HG03135 (cell line): ENCODE data around the gene GSDMA.

Experiments
- ATAC-seq: cut with Tn5 transposase; IDR thresholded peaks from one replicate; pipeline ENCODE4 v1.9.1; 2021; ENCODE audit warnings: mild to moderate bottlenecking, moderate library complexity; ENCODE audit not compliant: unreplicated experiment

The GSDMA gene

GRCh38 chr17:39960524-39961041 lies 2.2 kb upstream of the GSDMA start:
- no peak for ATAC-seq

- ATAC-seq = no peak
Observed at GRCh38 chr17:39963829-39964228, 1.0 kb downstream of the GSDMA start.

GRCh38 chr17:39965017-39965699 lies 2.4 kb downstream of the GSDMA start:
- ATAC-seq = no peak

DNA sequence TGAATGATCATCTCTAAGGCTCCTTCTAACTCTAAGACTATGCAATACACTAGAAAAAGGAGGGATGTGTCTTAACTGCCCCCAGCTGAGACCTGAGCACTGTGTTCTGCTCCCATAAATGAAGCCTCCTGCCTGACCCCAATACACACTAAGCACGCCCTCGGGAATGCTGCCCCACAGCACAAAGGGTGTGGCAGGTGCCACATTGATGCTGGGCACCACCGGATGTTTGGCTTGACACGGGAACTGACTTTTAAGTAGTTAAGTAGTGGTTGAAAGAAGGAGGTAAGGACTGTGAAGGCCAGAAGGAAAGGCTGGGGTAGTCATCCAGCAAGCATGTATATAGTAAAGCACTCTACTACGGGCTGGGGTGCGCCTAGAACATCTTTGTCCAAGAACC lies 4.0 kb downstream of the GSDMA start:
- ATAC-seq = no peak

GRCh38 chr17:39968761-39969160 lies 6.0 kb downstream of the GSDMA start:
- no peak for ATAC-seq

DNA sequence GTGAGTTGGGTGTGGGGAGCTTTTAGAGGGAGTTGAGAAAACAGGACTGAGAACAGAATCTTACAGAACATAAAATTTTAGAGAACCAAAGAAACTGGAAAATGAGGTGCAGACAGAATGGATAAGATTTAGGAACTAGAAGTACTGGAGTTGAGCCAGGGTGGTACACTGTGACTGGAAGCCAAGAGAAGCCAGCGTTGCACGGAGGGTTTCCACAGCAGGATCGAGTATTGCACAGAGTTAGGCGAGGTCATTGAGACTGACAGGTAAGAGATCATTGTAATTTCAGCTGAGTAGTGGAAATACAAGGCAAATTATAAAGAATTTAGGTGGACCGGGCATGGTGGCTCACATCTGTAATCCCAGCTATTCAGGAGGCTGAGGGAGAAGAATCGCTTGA lies 6.6 kb downstream of the GSDMA start:
- ATAC-seq = no peak

GRCh38 chr17:39970157-39970692 lies 7.4 kb downstream of the GSDMA start:
- no peak for ATAC-seq

DNA sequence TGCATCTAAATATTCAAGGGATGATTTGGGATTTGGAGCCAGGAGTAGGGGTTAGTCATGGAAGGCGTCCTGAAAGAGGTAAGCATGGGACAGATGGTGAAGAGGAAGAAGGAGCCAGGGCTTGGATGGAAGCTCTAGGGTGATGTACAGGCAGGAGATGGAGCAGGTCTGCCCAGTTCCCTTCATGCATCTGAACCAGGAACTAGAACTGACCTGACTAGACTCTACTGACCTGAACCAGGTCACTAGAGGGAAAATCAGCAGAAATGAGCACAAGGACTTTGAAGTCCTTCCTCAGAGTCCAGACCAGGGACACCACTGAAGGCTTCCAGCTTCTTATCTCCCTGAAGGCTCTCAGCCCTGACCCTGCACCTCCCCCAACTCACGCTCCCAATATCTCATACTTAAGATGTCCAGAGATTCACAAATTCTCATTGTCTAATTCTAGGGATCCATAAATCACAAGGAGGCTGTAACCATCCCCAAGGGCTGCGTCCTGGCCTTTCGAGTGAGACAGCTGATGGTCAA lies 8.3 kb downstream of the GSDMA start:
- ATAC-seq = no peak

DNA sequence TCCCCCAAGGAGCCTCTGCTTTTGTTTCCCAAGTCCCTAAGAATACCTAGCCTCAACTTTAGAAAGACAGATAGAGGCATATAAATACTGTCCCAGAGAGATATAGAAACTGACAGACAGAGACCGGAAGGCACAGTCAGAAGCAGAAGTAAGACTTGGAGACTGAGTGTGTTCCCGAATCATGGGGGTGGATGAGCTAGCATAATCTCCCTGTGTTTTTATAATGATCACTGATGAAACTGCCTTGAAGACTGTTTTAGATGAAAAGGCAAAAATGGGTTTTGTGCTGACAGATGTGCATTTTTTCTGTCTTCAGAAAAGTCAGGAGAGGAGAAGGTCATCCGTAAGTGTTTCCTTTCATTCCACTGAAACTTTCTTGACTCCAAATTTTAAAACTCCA lies 9.5 kb downstream of the GSDMA start:
- ATAC-seq = no peak

DNA sequence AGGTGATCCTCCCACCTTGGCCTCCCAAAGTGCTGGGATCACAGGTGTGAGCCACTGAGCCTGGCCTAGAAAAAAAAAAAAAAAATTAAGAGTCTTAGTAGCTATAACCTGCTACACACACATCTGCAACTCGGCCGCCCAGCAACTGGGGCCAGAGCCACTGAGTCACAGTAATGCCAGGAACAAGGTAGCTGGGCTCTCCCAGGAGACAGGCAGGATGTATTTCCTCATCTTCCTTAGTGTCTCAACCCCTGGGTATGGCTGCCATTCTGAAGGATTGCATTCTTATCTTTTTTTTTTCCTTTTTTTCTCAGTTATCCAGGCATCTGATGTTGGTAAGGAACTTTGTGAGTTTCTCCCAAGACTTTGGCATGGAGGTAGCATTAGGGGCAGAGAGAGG lies 10.7 kb downstream of the GSDMA start:
- no peak for ATAC-seq

GRCh38 chr17:39974433-39974832 lies 11.6 kb downstream of the GSDMA start:
- ATAC-seq = no peak

DNA sequence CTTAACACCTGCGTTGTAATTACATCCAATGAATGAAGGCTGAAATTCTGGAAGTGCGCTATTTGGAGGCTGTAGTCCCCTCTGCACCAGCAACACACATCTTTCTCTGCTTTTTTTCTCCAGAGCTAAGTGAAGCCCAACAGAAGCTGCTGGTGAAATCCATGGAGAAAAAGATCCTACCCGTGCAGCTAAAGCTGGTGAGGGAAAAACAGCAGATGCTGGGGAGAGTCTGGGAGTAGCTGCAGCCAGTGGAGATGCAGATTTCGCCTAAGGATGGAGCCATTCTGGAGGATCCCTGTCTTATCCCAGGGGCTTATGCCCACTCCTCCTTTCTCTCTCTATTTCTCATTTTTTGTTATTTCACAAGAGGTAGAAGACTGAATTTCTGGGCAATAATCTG lies 13.0 kb downstream of the GSDMA start:
- ATAC-seq = no peak

GRCh38 chr17:39979016-39979670 lies 16.3 kb downstream of the GSDMA start:
- no peak for ATAC-seq

GRCh38 chr17:39979893-39980350 lies 17.1 kb downstream of the GSDMA start:
- no peak for ATAC-seq

DNA sequence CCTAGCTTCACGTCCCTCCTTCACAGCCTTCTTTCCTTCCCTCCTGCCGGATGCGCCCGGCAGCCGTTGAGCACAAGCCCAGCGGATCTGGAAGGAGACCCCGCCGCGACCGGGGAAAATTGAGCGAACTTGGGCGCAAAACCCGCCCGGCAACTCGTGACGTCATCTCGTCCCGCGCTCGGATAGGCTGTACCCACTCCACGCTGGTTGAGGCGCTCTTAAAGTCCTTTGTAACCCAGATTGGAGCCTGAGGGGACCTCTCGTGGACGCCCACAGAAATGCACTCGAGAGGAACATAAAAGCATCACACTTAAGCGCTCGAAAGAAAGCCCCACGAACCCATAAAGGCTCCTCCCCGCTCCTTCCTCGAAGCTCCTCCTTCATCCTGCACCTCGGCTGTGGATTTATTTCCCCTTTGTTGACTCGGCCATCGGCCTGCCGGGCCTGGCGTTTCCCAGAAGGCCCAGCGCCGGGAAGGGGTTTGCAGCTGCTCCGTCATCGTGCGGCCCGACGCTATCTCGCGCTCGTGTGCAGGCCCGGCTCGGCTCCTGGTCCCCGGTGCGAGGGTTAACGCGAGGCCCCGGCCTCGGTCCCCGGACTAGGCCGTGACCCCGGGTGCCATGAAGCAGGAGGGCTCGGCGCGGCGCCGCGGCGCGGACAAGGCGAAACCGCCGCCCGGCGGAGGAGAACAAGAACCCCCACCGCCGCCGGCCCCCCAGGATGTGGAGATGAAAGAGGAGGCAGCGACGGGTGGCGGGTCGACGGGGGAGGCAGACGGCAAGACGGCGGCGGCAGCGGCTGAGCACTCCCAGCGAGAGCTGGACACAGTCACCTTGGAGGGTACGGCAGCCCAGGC lies 17.8 kb downstream of the GSDMA start, which contains the start of gene PSMD3:
Gene PSMD3, plus strand, starts transcription at position 457 of the 856 bp plus-strand sequence. Its CDS starts 164 bp downstream, at position 621.
- ATAC-seq = peak; percentile 92

DNA sequence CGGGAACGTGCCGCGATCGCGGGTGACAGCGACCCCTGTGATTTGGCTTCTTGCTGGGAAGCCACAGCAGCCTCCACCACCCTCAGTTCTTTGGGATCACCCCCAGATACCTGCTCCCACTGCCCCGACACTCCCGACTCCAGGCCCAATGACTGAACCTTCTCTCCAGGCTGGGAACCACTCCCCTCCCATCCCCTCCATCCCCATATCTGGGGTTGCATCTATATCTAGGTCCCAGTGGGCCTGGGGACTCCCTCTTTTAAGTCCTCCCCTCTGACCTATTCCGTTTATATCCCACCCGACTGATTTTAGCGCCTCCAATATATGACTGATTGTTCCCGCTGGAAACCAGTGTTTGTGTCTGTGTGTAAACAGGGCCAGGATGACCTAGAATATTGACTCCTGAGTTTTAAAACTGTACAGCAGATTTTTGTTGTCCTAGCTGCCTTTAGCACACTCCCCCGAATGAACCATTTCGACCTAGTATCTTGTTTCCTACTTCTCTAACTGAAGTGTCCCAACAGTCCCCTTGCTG lies 18.5 kb downstream of the GSDMA start:
- ATAC-seq = no peak

DNA sequence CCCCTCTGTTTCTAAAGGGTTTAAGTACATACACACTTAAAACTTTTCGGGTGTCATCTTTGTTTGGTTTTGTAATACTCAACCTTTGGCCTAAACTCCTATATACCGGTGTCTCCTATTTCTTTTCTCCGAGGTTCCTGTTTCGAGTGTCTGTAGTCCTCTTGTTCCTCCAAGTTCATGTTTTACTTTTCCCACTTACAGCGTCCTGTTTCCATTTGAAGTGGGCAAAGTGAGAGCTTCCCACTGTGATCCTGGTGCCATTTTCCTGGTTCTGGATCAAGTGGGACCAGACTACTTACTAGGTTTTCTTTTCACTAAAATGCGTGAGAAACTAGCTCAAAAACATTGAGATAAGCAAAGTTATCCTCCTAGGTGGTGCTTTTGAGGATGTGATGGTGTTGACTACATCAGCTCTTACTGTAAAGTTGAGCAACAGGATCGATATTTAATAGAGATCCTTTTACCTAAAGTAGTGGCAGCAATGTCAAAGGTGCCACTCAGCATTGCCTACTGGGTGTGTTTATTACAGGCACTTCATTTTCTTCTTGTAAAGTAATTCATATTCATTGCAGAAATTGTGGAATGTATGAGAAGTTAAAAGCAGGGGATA lies 19.1 kb downstream of the GSDMA start:
- no peak for ATAC-seq

- ATAC-seq = no peak
Observed at GRCh38 chr17:39988206-39988810, 25.5 kb downstream of the GSDMA start.

- no peak for ATAC-seq
Observed at GRCh38 chr17:39994448-39994847, 31.6 kb downstream of the GSDMA start.

GRCh38 chr17:39995438-39995837 lies 32.6 kb downstream of the GSDMA start:
- no peak for ATAC-seq
